HG03378 (cell line): ENCODE results near the gene RBMY1D.
"Not testable (repeated sequence)": the region's sequence is repeated elsewhere in the genome, so short reads cannot be mapped to it uniquely, and the experiment has no call there.

ENCODE experiments used
- ATAC-seq: cut with Tn5 transposase; IDR thresholded peaks from one replicate; pipeline ENCODE4 v1.9.1; 2021; ENCODE audit warnings: mild to moderate bottlenecking, moderate library complexity; ENCODE audit not compliant: unreplicated experiment

The RBMY1D gene

DNA sequence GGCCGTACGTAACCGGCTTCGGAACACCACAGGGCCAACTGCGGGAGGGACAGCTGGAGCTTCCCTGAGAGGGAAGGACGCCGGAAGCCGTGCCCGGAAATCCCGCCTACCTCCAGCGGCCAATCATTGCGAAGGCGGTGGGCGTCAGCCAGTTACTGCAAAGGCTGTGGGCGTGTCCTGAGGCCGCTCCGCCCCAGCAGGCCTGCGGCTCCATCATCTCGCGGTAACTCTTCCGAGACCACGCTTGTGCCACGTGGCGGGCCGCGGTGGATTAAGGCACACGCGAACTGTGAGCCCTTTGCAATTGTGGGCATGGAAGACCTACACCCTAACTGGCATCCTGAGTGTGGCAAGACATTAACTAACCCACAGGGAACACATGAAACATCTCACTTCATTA lies at the start of gene RBMY1D:
RBMY1D (minus strand) TSS at position 101 of the 400 bp plus-strand sequence. CDS start 2,013 bp downstream, outside the sequence.
- ATAC-seq: not testable (repeated sequence)

DNA sequence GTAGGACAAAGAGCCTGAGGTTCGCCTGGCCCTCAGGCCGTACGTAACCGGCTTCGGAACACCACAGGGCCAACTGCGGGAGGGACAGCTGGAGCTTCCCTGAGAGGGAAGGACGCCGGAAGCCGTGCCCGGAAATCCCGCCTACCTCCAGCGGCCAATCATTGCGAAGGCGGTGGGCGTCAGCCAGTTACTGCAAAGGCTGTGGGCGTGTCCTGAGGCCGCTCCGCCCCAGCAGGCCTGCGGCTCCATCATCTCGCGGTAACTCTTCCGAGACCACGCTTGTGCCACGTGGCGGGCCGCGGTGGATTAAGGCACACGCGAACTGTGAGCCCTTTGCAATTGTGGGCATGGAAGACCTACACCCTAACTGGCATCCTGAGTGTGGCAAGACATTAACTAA lies 23.6 kb upstream of the RBMY1D start, which contains the start of gene RBMY1E:
RBMY1E (minus strand) TSS at position 101 of the 400 bp plus-strand sequence. CDS start 1,978 bp downstream, outside the sequence.
- not testable (repeated sequence) for ATAC-seq

DNA sequence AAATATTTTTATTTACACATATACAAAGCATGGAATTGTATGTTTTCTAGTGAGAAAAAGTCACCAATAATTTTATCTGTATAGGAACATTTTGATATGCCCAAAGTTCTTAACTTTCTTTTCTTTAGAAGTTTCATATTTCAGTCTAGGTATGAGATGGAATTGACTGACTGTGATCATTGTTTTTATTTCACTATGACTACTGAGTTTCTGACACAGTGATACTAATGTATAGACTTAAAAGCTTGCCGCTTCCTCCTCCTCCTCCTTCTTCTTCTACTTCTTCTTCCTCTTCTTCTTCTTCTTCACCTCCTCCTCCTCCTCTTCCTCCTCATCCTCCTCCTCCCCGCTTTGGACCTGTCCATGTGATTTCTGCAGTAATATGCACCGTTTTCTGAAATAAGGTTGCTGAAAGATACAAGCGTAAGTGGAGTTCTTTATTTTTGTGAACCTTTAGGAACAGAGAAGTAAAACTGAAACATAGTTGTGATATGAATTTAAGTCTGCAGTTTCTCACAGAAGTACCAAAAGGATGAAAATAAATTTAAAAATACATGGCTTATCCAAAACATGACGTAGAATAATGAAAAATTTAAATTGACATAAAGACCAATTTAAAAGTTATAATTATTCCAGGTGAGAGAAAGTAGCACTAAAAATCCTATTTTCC lies 24.8 kb downstream of the RBMY1D start:
- not testable (repeated sequence) for ATAC-seq

DNA sequence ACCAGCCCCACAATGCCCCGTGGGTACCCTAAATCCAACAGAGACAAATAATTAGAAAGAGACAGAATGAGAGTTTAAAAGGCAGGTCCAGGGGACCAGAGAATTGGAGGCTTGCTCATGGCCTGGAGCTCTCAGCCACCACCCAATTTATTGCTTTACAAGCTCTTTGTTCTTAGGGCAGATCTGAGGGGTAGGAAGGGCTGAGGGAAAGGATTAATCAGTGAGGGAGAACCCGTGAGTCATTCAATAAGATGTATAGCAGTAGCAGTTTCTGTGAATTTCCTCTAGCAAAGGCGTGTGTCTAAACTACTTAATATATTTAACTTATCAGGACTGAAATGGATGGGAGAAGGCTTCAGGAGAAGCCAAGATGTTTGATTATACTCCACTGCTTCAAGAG lies 48.8 kb downstream of the RBMY1D start:
- no peak for ATAC-seq

DNA sequence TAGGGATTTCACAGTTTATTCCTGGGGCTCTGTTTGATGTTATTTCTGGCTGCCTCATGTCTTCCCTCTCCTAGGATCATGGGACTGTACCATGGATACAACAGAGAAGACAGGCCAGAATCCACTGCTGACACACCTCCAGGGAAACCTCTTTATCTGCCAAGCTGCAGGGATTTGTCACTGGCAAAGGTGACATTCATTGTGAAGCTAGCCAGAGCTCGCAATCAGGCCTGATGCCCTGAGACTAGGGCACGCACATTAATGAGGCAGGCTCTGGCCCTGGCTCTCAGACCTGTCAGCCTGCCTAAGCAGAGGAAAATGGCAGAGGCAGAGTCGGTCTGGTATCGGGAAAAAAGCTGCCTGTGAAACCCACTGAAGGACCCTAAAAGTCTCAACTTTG lies 52.2 kb downstream of the RBMY1D start:
- no peak for ATAC-seq

DNA sequence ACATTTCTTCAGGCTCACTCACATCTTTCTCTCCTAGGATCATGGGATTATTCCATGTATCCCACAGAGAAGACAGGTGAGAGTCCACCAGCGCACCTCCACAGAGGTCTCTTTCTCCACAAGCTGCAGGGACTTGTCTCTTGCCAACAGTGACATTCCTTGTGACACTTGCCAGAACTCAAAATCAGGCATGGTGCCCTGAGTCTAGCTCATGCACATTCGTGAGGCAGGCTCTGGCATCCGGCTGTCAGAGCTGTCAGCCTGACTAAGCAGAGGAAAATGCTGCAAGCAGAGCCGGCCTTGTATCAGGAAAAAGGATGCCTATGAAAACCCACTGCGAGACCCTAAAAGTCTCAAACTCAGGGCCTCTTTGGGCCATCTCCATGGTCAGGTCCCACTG lies 54.8 kb downstream of the RBMY1D start:
- no peak for ATAC-seq

DNA sequence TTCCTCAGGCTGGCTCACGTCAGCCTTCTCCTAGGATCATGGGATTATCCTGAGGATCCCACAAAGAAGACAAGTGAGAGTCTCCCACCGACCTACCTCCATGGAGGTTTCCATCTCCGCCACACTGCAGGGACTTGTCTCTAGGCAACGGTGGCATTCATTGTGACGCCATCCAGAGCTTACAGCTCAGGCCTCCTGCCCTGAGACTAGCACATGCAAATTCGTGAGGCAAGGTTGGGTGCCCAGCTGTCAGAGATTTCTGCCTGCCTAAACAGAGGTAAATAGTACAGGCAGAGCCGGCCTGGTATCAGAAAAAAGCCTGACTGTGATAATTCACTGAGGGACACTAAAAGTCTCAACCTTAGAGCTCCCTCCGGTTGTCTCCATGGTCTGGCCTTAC lies 58.0 kb downstream of the RBMY1D start:
- ATAC-seq: no peak

DNA sequence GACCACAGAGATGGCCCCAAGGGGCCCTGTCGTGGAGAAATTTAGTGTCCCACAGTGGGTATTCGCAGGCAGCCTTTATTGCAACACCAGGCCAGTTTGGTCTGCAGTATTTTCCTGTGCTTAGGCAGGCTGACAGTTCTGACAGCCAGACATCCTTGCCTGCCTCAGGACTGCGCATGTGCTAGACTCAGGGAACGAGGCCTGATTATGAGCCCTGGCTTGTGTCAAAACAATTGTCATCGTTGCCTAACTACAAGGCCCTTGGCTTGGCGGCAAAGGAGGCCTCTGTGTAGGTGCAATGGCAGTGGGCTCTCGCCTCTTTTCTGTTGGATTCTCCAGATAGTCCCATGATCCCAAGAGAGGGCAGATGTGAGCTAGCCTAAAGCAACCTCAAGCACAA lies 59.3 kb downstream of the RBMY1D start:
- no peak for ATAC-seq
